AG09319 (cell line): ENCODE data around the gene SEC24D.

Source experiments
- DNase-seq: peaks from one replicate; pipeline ENCODE4 v3.0.0-alpha.2; 2010; ENCODE audit warnings: low read depth; ENCODE audit errors: extremely low read depth
- CTCF ChIP-seq: IDR thresholded peaks from 2 replicates; pipeline ENCODE4 v1.5.1; 2011; ENCODE audit warnings: low read depth, mild to moderate bottlenecking, inconsistent platforms, low read length, moderate library complexity

SEC24D gene

GRCh38 chr4:118721752-118722151 lies 114.2 kb downstream of the SEC24D start:
- DNase-seq, result no peak
- no peak for TF ChIP-seq CTCF

GRCh38 chr4:118718511-118719170 lies 117.3 kb downstream of the SEC24D start:
- DNase-seq, result no peak
- TF ChIP-seq CTCF, result no peak

- no peak for TF ChIP-seq CTCF
- DNase-seq, result no peak
These were observed 119.6 kb downstream of the SEC24D start for GRCh38 chr4:118716304-118716703.

GRCh38 chr4:118714682-118715081 lies 121.2 kb downstream of the SEC24D start:
- no peak for TF ChIP-seq CTCF

GRCh38 chr4:118712872-118713271 lies 123.1 kb downstream of the SEC24D start:
- no peak for DNase-seq
- no peak for TF ChIP-seq CTCF

More at GRCh38 chr4:118714682-118715081, 121.2 kb downstream of the SEC24D start:
- DNase-seq, result no peak

- DNase-seq, result no peak
These were observed 124.9 kb downstream of the SEC24D start for GRCh38 chr4:118711052-118711451.

GRCh38 chr4:118703118-118703517 lies 132.8 kb downstream of the SEC24D start:
- no peak for DNase-seq
- TF ChIP-seq CTCF, result no peak

More at GRCh38 chr4:118711052-118711451, 124.9 kb downstream of the SEC24D start:
- TF ChIP-seq CTCF, result no peak
